HCT116 (cell line): ENCODE results near the gene SOCS1. TPM values are rescaled to one million over a fixed set of nuclear protein-coding genes. Genes with fewer than 3 reads are reported as not detected.

Experiments used
- ATAC-seq: fragments of 200-7000 bp; cut with Tn5 transposase; 2 replicates; pipeline ENCODE4 v1.9.1; 2020; ENCODE audit warnings: mild to moderate bottlenecking, moderate library complexity
- BruUV-seq: library from RNA; stranded (reverse); fragments of 400-500 nt; replicated peaks from 2 replicates; lab custom pipeline; 2021; lab: Mats Ljungman, UMichigan
- CTCF ChIA-PET: fragments of 300-600 bp; sonication (Branson Sonifier 250); formaldehyde crosslinking; loops from one replicate; lab custom pipeline; 2021; ENCODE audit warnings: antibody characterized with exemption; lab: Charles Lee
- POLR2A ChIA-PET: fragments of 300-600, 350-600 bp; sonication (Branson Sonifier 250); formaldehyde crosslinking; loops from one replicate; lab custom pipeline; 2021; ENCODE audit warnings: antibody characterized with exemption; lab: Charles Lee
- RAD21 ChIA-PET, 2 experiments: fragments of 300-600 bp; sonication (Branson Sonifier 250); formaldehyde crosslinking; loops; one replicate each; lab custom pipeline; 2023; ENCODE audit warnings: low total read pairs in 2 of 2; ENCODE audit not compliant: uncharacterized antibody in 2 of 2, unreplicated experiment in 2 of 2, low non-redundant PET in 1 of 2; lab: Charles Lee
- DNase-seq: peaks from one replicate; pipeline ENCODE4 v3.0.0-alpha.2; 2010; ENCODE audit warnings: low read depth, low spot score
- H2AFZ ChIP-seq: fragments of 200-600 bp; shearing (Covaris generic), sonication (generic); 2 replicates; pipeline ENCODE4 v1.6.1; 2017; ENCODE audit warnings: low read depth, mixed run types, mixed read lengths, antibody characterized with exemption, low read length; ENCODE audit not compliant: poor library complexity, severe bottlenecking
- H3K27ac ChIP-seq: 2 replicates; pipeline ENCODE4 v1.5.1; 2012; ENCODE audit warnings: low read depth, low read length
- H3K27me3 ChIP-seq: fragments of 200-600 bp; sonication (generic); 2 replicates; pipeline ENCODE4 v1.6.1; 2016; ENCODE audit warnings: mixed run types, low read length, mixed read lengths; ENCODE audit not compliant: insufficient read depth
- H3K36me3 ChIP-seq, 2 experiments: fragments of 200-500 bp in 1 of 2; fragments of 200-600 bp in 1 of 2; sonication (Bioruptor generic) in 1 of 2; sonication (generic) in 1 of 2; 2 replicates each; pipeline versions ENCODE4 v1.5.1 to v1.6.1; 2014 to 2016; ENCODE audit warnings: low read length in 2 of 2, inconsistent platforms in 1 of 2, mixed read lengths in 1 of 2, mixed run types in 1 of 2; ENCODE audit not compliant: insufficient read depth in 2 of 2, control insufficient read depth in 1 of 2
- H3K4me1 ChIP-seq, 2 experiments: fragments of 200-600 bp in 1 of 2; sonication (generic) in 1 of 2; 2 replicates each; pipeline versions ENCODE4 v1.5.1 to v1.6.1; 2012 to 2017; ENCODE audit warnings: low read length in 2 of 2, inconsistent platforms in 1 of 2, mild to moderate bottlenecking in 1 of 2, mixed read lengths in 1 of 2, mixed run types in 1 of 2, moderate library complexity in 1 of 2; ENCODE audit not compliant: insufficient read depth in 2 of 2, control insufficient read depth in 1 of 2
- H3K4me2 ChIP-seq: fragments of 200-600 bp; sonication (generic); 2 replicates; pipeline ENCODE4 v1.6.1; 2017; ENCODE audit warnings: mixed run types, low read length, mixed read lengths
- H3K4me3 ChIP-seq, 2 experiments: fragments of 200-600 bp in 1 of 2; sonication (generic) in 1 of 2; replicated peaks in 1 of 2; 2 replicates each; pipeline ENCODE4 v1.5.1; 2011 to 2016; ENCODE audit warnings: low read length in 2 of 2, control low read depth in 1 of 2, low read depth in 1 of 2, mild to moderate bottlenecking in 1 of 2, mixed read lengths in 1 of 2, mixed run types in 1 of 2
- H3K79me2 ChIP-seq: fragments of 200-600 bp; sonication (generic); 2 replicates; pipeline ENCODE4 v1.6.1; 2017; ENCODE audit warnings: mild to moderate bottlenecking, mixed run types, low read length, moderate library complexity, mixed read lengths; ENCODE audit not compliant: insufficient read depth
- H3K9ac ChIP-seq: fragments of 200-600 bp; sonication (generic); 2 replicates; pipeline ENCODE4 v1.6.1; 2016; ENCODE audit warnings: low read length, mixed read lengths
- H3K9me2 ChIP-seq: fragments of 200-600 bp; sonication (generic), shearing (Covaris generic); 2 replicates; pipeline ENCODE4 v1.6.1; 2017; ENCODE audit warnings: mixed run types, mild to moderate bottlenecking, moderate library complexity; ENCODE audit not compliant: insufficient read depth
- H3K9me3 ChIP-seq, 2 experiments: fragments of 200-500 bp in 1 of 2; fragments of 200-600 bp in 1 of 2; sonication (Bioruptor generic) in 1 of 2; sonication (generic) in 1 of 2; 2 replicates each; pipeline ENCODE4 v1.6.1; 2014 to 2017; ENCODE audit warnings: low read length in 2 of 2, mixed read lengths in 2 of 2, inconsistent platforms in 1 of 2, low read depth in 1 of 2, mild to moderate bottlenecking in 1 of 2, mixed run types in 1 of 2, moderate library complexity in 1 of 2; ENCODE audit not compliant: control insufficient read depth in 1 of 2, insufficient read depth in 1 of 2
- H4K20me1 ChIP-seq: fragments of 200-600 bp; sonication (generic), shearing (Covaris generic); 2 replicates; pipeline ENCODE4 v1.6.1; 2017; ENCODE audit warnings: mixed run types, mild to moderate bottlenecking, moderate library complexity; ENCODE audit not compliant: insufficient read depth
- CBX3 ChIP-seq: IDR thresholded peaks from 2 replicates; pipeline ENCODE4 v1.6.1; 2012; ENCODE audit warnings: low read depth
- CEBPB ChIP-seq: IDR thresholded peaks from 2 replicates; pipeline ENCODE4 v1.6.1; 2012; ENCODE audit warnings: low read depth
- CTCF ChIP-seq, 3 experiments: fragments of 200-600 bp in 1 of 3; sonication (generic) in 1 of 3; IDR thresholded peaks in 2 of 3; conservative IDR thresholded peaks in 1 of 3; 2 replicates each; pipeline ENCODE4 v1.5.1; 2012 to 2017; ENCODE audit warnings: low read depth in 2 of 3, low read length in 2 of 3, antibody characterized with exemption in 1 of 3, borderline replicate concordance in 1 of 3, control low read depth in 1 of 3, mild to moderate bottlenecking in 1 of 3, mixed read lengths in 1 of 3, mixed run types in 1 of 3, moderate library complexity in 1 of 3; ENCODE audit not compliant: insufficient read depth in 1 of 3
- EGR1 ChIP-seq: IDR thresholded peaks from 2 replicates; pipeline ENCODE4 v1.6.1; 2012; ENCODE audit warnings: low read depth
- EZH2phosphoT487 ChIP-seq: fragments of 200-600 bp; IDR thresholded peaks from 2 replicates; pipeline ENCODE4 v1.6.1; 2018; ENCODE audit warnings: antibody characterized with exemption, borderline replicate concordance
- FOSL1 ChIP-seq: IDR thresholded peaks from 2 replicates; pipeline ENCODE4 v1.6.1; 2012; ENCODE audit warnings: low read depth
- MAX ChIP-seq: IDR thresholded peaks from 2 replicates; pipeline ENCODE4 v1.6.1; 2012
- POLR2A ChIP-seq: IDR thresholded peaks from 2 replicates; pipeline ENCODE4 v1.7.0; 2011; ENCODE audit warnings: borderline replicate concordance; ENCODE audit not compliant: insufficient read depth, insufficient read length; ENCODE audit errors: extremely low read depth
- POLR2AphosphoS5 ChIP-seq: IDR thresholded peaks from 2 replicates; pipeline ENCODE4 v1.6.1; 2011; ENCODE audit warnings: mild to moderate bottlenecking, low read depth, low read length, moderate library complexity
- REST ChIP-seq: IDR thresholded peaks from 2 replicates; pipeline ENCODE4 v1.6.1; 2012; ENCODE audit warnings: low read depth
- SP1 ChIP-seq: IDR thresholded peaks from 2 replicates; pipeline ENCODE4 v1.6.1; 2012; ENCODE audit warnings: low read depth
- SRF ChIP-seq: IDR thresholded peaks from 2 replicates; pipeline ENCODE4 v1.6.1; 2012; ENCODE audit warnings: low read depth
- TCF7L2 ChIP-seq: IDR thresholded peaks from 2 replicates; pipeline ENCODE4 v1.7.0; 2011; ENCODE audit warnings: borderline replicate concordance, inconsistent platforms; ENCODE audit not compliant: insufficient read depth, insufficient read length; ENCODE audit errors: extremely low read depth
- YY1 ChIP-seq: IDR thresholded peaks from 2 replicates; pipeline ENCODE4 v1.6.1; 2011; ENCODE audit warnings: low read length, low read depth, moderate library complexity, mild to moderate bottlenecking; ENCODE audit not compliant: insufficient replicate concordance; ENCODE audit errors: extremely low read depth
- ZBTB33 ChIP-seq: IDR thresholded peaks from 2 replicates; pipeline ENCODE4 v1.6.1; 2011; ENCODE audit warnings: mild to moderate bottlenecking, low read length, moderate library complexity; ENCODE audit not compliant: insufficient replicate concordance; ENCODE audit errors: extremely low read depth
- ZFX ChIP-seq: fragments of 450-650 bp; IDR thresholded peaks from 2 replicates; pipeline ENCODE4 v1.6.1; 2017
- intact Hi-C: fragments of 100-400 bp; cut with micrococcal nuclease; formaldehyde crosslinking; loops from 2 replicates; pipeline ENCODE4 v1.10.0; 2022
- total RNA-seq: library from RNA; stranded (reverse); gene quantifications from one replicate; pipeline ENCODE4 v1.2.1, GENCODE V29; 2021; ENCODE audit not compliant: unreplicated experiment

Gene SOCS1
- total RNA-seq, 1 experiment from 2014 or later: 4.9 TPM

GRCh38 chr16:11273721-11274324, 17.8 kb upstream of the SOCS1 start:
- ChIA-PET POLR2A (interaction anchor here (1.4 kb wide), 1 partner anchor 18 kb away, joined by 5 read pairs; the partner anchor contains the start of gene SOCS1), RAD21 (no interaction called here), CTCF (no interaction called here)
- no peak overlapping the region for H3K4me3 ChIP-seq
- H3K4me2 ChIP-seq: no peak overlapping the region
- no peaks in the 10 kb centered on the region for H3K27me3 ChIP-seq
- H2AFZ ChIP-seq: no peak overlapping the region
- H3K36me3 ChIP-seq: no peaks in the 10 kb centered on the region
- intact Hi-C loops: no loop called here
- no peak overlapping the region for H3K9ac ChIP-seq
- ATAC-seq (no peak), DNase-seq (no peak)
- H3K27ac ChIP-seq: no peak overlapping the region
- no peaks in the 10 kb centered on the region for H3K9me3 ChIP-seq
- H3K4me1 ChIP-seq: no peaks in the 10 kb centered on the region
- no peaks in the 10 kb centered on the region for H3K9me2 ChIP-seq
- H4K20me1 ChIP-seq: no peaks in the 10 kb centered on the region
- H3K79me2 ChIP-seq: no peaks in the 10 kb centered on the region
- TF ChIP-seq ZBTB33 (no peak), POLR2AphosphoS5 (no peak), TCF7L2 (no peak), ZFX (no peak), SP1 (no peak), MAX (no peak), EGR1 (no peak), POLR2A (no peak), YY1 (no peak), SRF (no peak), FOSL1 (no peak), CBX3 (no peak), EZH2phosphoT487 (no peak), CEBPB (no peak), CTCF (IDR thresholded peaks at IDR 0.05 in 2 of 3, conservative IDR thresholded peaks at IDR 0.05 in 1 of 3; ENCODE audit: borderline replicate concordance in 1 of 3, insufficient read depth in 1 of 3, low read depth in 2 of 3, low read length in 2 of 3) (no peak), REST (no peak)
- BruUV-seq: no TSS peak
